Activated T-cell treated with anti-CD3 and anti-CD28 coated beads for 24 hours (primary cell): ENCODE data around the gene PPME1.

ENCODE experiments used
- DNase-seq: peaks from one replicate; pipeline ENCODE4 v3.0.0-alpha.2; 2020; ENCODE audit warnings: low read depth

Gene PPME1

GRCh38 chr11:74162681-74163467 lies 8.2 kb upstream of the PPME1 start:
- no peak for DNase-seq

GRCh38 chr11:74168838-74169237 lies 2.3 kb upstream of the PPME1 start:
- no peak for DNase-seq

- peak; percentile 0 for DNase-seq
Observed at GRCh38 chr11:74169738-74170458, 1.2 kb upstream of the PPME1 start.

GRCh38 chr11:74171630-74171968 lies 510 bp downstream of the PPME1 start:
- no peak for DNase-seq

- no peak for DNase-seq
Observed at GRCh38 chr11:74171997-74172396, 908 bp downstream of the PPME1 start.

GRCh38 chr11:74175920-74176319 lies 4.8 kb downstream of the PPME1 start:
- no peak for DNase-seq

GRCh38 chr11:74179234-74180052 lies 8.4 kb downstream of the PPME1 start:
- no peak for DNase-seq

GRCh38 chr11:74182635-74183034 lies 11.5 kb downstream of the PPME1 start:
- DNase-seq: no peak

GRCh38 chr11:74185285-74185684 lies 14.2 kb downstream of the PPME1 start:
- DNase-seq: no peak

- DNase-seq: no peak
Observed at GRCh38 chr11:74185695-74186094, 14.6 kb downstream of the PPME1 start.

- no peak for DNase-seq
Observed at GRCh38 chr11:74195828-74196227, 24.7 kb downstream of the PPME1 start.

GRCh38 chr11:74196781-74197486 lies 25.8 kb downstream of the PPME1 start:
- no peak for DNase-seq

GRCh38 chr11:74203966-74204365 lies 32.9 kb downstream of the PPME1 start:
- DNase-seq: no peak

- DNase-seq: no peak
Observed at GRCh38 chr11:74204701-74205100, 33.6 kb downstream of the PPME1 start.

GRCh38 chr11:74205181-74205580 lies 34.1 kb downstream of the PPME1 start:
- DNase-seq: no peak

- DNase-seq: no peak
Observed at GRCh38 chr11:74206746-74207145, 35.7 kb downstream of the PPME1 start.

- DNase-seq: no peak
Observed at GRCh38 chr11:74208507-74208906, 37.4 kb downstream of the PPME1 start.

- no peak for DNase-seq
Observed at GRCh38 chr11:74212533-74212932, 41.4 kb downstream of the PPME1 start.

- DNase-seq: no peak
Observed at GRCh38 chr11:74220376-74220775, 49.3 kb downstream of the PPME1 start.

- DNase-seq: no peak
Observed at GRCh38 chr11:74221816-74222215, 50.7 kb downstream of the PPME1 start.

GRCh38 chr11:74225565-74225964 lies 54.5 kb downstream of the PPME1 start:
- DNase-seq: no peak

GRCh38 chr11:74226907-74227306 lies 55.8 kb downstream of the PPME1 start:
- DNase-seq: no peak
